ENCODE results near the gene GRIK4. TPM values are rescaled to one million over a fixed set of nuclear protein-coding genes. Genes with fewer than 3 reads are reported as not detected.

The GRIK4 gene
- total and polyA plus RNA-seq, 11 donors, result 0.04 to 0.45 (median 0.12) TPM; not detected in 6

- TF ChIP-seq POLR2A (IDR thresholded peaks at IDR 0.05), result no peak
- Histone ChIP-seq H3K4me3 (no peak overlapping the region), H3K27ac (peak overlapping the region in 1 of 12 donors; percentile 46), H3K27me3 (peaks cover 0 to 4% (median 0%) of the 10 kb centered on the region in 9 donors), H3K36me3 (no peaks in the 10 kb centered on the region), H3K9me3 (peaks cover 0 to 4% (median 0%) of the 10 kb centered on the region in 12 donors), H3K4me1 (peaks cover 0 to 33% (median 13%) of the 10 kb centered on the region in 12 donors)
- 87 to 90% (median 89%) methylated on average over 18 to 20 of the region's 20 CpGs for WGBS, 4 donors
- ATAC-seq, result peak in 2 of 4 donors; percentile 18 to 28
- peak in 1 of 5 donors; percentile 20 for DNase-seq
- intact Hi-C loops (cut with DNase I), result no loop called here
Measured at GRCh38 chr11:120884154-120885020, 372.8 kb downstream of the GRIK4 start.

- no peak for ATAC-seq
- intact Hi-C loops (cut with DNase I), result no loop called here
Measured at GRCh38 chr11:120890609-120891320, 379.2 kb downstream of the GRIK4 start.

DNA sequence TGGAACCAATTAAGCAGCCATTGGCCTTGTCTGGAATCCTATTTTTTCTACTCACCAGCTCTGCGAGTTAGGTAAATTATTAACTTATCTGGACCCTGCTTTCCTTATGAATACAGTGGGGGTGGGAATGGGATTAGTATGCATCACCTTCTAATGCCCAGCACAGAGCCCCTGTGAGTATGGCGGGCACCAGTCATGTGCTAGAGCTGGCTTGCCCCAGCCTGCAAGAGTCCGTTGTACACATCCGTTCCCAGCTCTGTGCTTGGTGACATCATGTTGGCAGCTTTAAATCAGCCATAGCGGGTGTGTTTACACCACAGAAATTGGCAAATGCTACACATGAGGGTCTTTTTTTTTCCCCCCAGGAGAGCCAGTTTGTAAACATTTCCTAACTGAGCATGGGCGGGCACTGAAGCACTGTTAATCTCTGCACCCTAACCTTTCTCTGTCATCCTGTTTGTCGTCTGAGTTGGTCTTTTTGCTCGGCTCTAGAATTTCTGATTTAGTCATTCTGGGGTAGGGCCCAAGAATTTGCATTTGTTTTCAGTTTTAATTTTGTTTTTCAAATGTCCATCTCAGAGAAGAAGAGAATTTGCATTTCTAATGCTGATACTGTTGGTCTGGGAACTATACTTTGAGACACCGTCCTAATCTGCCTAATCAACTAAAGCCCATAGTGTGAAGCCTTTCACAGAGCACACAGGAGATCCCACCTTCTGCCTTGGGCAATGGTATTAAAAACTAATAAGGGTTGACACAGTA is 382.1 kb downstream of the GRIK4 start:
- intact Hi-C loops (cut with DNase I), result no loop called here
- H3K36me3 ChIP-seq, result no peaks in the 10 kb centered on the region
- peaks cover 0 to 21% (median 0%) of the 10 kb centered on the region in 9 donors for H3K27me3 ChIP-seq
- TF ChIP-seq CTCF (IDR thresholded peaks at IDR 0.05), result no peak
- no peak for TF ChIP-seq POLR2A (IDR thresholded peaks at IDR 0.05)
- no peak overlapping the region for H3K4me3 ChIP-seq
- H3K9me3 ChIP-seq, result no peaks in the 10 kb centered on the region
- no peak for DNase-seq
- 76 to 83% (median 79%) methylated on average over 9 of the region's 9 CpGs for WGBS, 4 donors
- H3K4me1 ChIP-seq, result no peaks in the 10 kb centered on the region
- H3K27ac ChIP-seq, result no peak overlapping the region
- no peak for ATAC-seq

More at GRCh38 chr11:120890609-120891320, 379.2 kb downstream of the GRIK4 start:
- peaks cover 0 to 8% (median 0%) of the 10 kb centered on the region in 9 donors for H3K27me3 ChIP-seq
- H3K36me3 ChIP-seq, result no peaks in the 10 kb centered on the region
- 83 to 90% (median 89%) methylated on average over 7 of the region's 7 CpGs for WGBS, 4 donors
- DNase-seq, result no peak
- no peak overlapping the region for H3K27ac ChIP-seq
- no peaks in the 10 kb centered on the region for H3K4me1 ChIP-seq
- H3K9me3 ChIP-seq, result peaks cover 0 to 4% (median 0%) of the 10 kb centered on the region in 12 donors
- TF ChIP-seq POLR2A (IDR thresholded peaks at IDR 0.05), result no peak
- TF ChIP-seq CTCF (IDR thresholded peaks at IDR 0.05), result no peak
- no peak overlapping the region for H3K4me3 ChIP-seq

- no peak for DNase-seq
- Histone ChIP-seq H3K27ac (no peak overlapping the region), H3K4me1 (no peaks in the 10 kb centered on the region), H3K27me3 (peaks cover 0 to 25% (median 0%) of the 10 kb centered on the region in 9 donors), H3K9me3 (no peaks in the 10 kb centered on the region), H3K4me3 (no peak overlapping the region), H3K36me3 (no peaks in the 10 kb centered on the region)
- intact Hi-C loops (cut with DNase I), result no loop called here
- no peak for ATAC-seq
- no peak for TF ChIP-seq POLR2A (IDR thresholded peaks at IDR 0.05)
- TF ChIP-seq CTCF (IDR thresholded peaks at IDR 0.05), result no peak
- 70 to 77% (median 73%) methylated on average over 12 of the region's 12 CpGs for WGBS, 4 donors
Measured at GRCh38 chr11:120894202-120894985, 382.8 kb downstream of the GRIK4 start.
